ENCODE results near the gene SCLY.
"Not testable (repeated sequence)": the region's sequence is repeated elsewhere in the genome, so short reads cannot be mapped to it uniquely, and the experiment has no call there.

Gene SCLY

GRCh38 chr2:238066218-238066617 is 5.4 kb downstream of the SCLY start:
- Histone ChIP-seq H3K9me3 (ENCODE audit: control insufficient read depth, insufficient read depth, low read depth, low read length) (no peaks in the 10 kb centered on the region), H3K4me1 (ENCODE audit: control insufficient read depth, insufficient read depth, low read length) (no peaks in the 10 kb centered on the region), H3K4me3 (ENCODE audit: low read depth, low read length) (no peak overlapping the region), H3K27ac (ENCODE audit: extremely low read depth, low read depth, low read length) (no peak overlapping the region), H3K36me3 (ENCODE audit: control insufficient read depth in 2 of 2, insufficient read depth in 1 of 2, low read length in 2 of 2) (peaks cover 32 to 73% of the 10 kb centered on the region in 2 experiments)
- POLR2A ChIA-PET, result no interaction called here
- no peak for TF ChIP-seq OSR2 (tag by site-specific recombination; IDR thresholded peaks at IDR 0.05)
- no peak for TF ChIP-seq ZNF510 (tag by site-specific recombination; IDR thresholded peaks at IDR 0.05; ENCODE audit: insufficient replicate concordance)
- TF ChIP-seq ZNF174 (tag by site-specific recombination; IDR thresholded peaks at IDR 0.05), result no peak
- TF ChIP-seq PRDM1 (tag by site-specific recombination; IDR thresholded peaks at IDR 0.05), result no peak
- no peak for TF ChIP-seq OVOL3 (tag by site-specific recombination; IDR thresholded peaks at IDR 0.05)
- no peak for TF ChIP-seq ZNF623 (tag by site-specific recombination; IDR thresholded peaks at IDR 0.05)
- no peak for TF ChIP-seq ZNF513 (tag by site-specific recombination; IDR thresholded peaks at IDR 0.05)
- no peak for TF ChIP-seq ZXDB (tag by site-specific recombination; IDR thresholded peaks at IDR 0.05)
- CTCF ChIA-PET, result interaction anchor here (0.6 kb wide), 1 partner anchor 90 kb away, joined by 3 read pairs; no protein-coding TSS in a partner anchor

GRCh38 chr2:238066718-238067117 is 5.9 kb downstream of the SCLY start:
- H3K4me1 ChIP-seq (ENCODE audit: control insufficient read depth, insufficient read depth, low read length); H3K9me3 ChIP-seq (ENCODE audit: control insufficient read depth, insufficient read depth, low read depth, low read length); H3K4me3 ChIP-seq (ENCODE audit: low read depth, low read length); POLR2A ChIA-PET; H3K27ac ChIP-seq (ENCODE audit: extremely low read depth, low read depth, low read length); CTCF ChIA-PET: not testable (repeated sequence)
- peaks cover 37 to 78% of the 10 kb centered on the region in 2 experiments for H3K36me3 ChIP-seq (ENCODE audit: control insufficient read depth in 2 of 2, insufficient read depth in 1 of 2, low read length in 2 of 2)

- Histone ChIP-seq H3K27ac (ENCODE audit: extremely low read depth, low read depth, low read length) (no peak overlapping the region), H3K4me3 (ENCODE audit: low read depth, low read length) (no peak overlapping the region), H3K9me3 (ENCODE audit: control insufficient read depth, insufficient read depth, low read depth, low read length) (no peaks in the 10 kb centered on the region), H3K4me1 (ENCODE audit: control insufficient read depth, insufficient read depth, low read length) (no peaks in the 10 kb centered on the region), H3K36me3 (ENCODE audit: control insufficient read depth in 2 of 2, insufficient read depth in 1 of 2, low read length in 2 of 2) (peaks cover 44 to 90% of the 10 kb centered on the region in 2 experiments)
- ChIA-PET POLR2A (no interaction called here), CTCF (no interaction called here)
- no peak for TF ChIP-seq CTCF (tag by site-specific recombination; IDR thresholded peaks at IDR 0.05)
- TF ChIP-seq ZNF433 (tag by site-specific recombination; IDR thresholded peaks at IDR 0.05; ENCODE audit: low read depth), result no peak
- TF ChIP-seq ZNF704 (tag by site-specific recombination; IDR thresholded peaks at IDR 0.05), result no peak
- no peak for TF ChIP-seq ZBTB20 (tag by site-specific recombination; IDR thresholded peaks at IDR 0.05)
- TF ChIP-seq HOXD13 (CRISPR knock-in tag; IDR thresholded peaks at IDR 0.05; ENCODE audit: borderline replicate concordance), result no peak
- TF ChIP-seq ZNF776 (tag by site-specific recombination; IDR thresholded peaks at IDR 0.05; ENCODE audit: borderline replicate concordance), result no peak
- TF ChIP-seq BCL11A (tag by site-specific recombination; IDR thresholded peaks at IDR 0.05; ENCODE audit: low read depth), result no peak
- TF ChIP-seq ZSCAN5A (tag by site-specific recombination; IDR thresholded peaks at IDR 0.05), result no peak
- no peak for TF ChIP-seq ZSCAN4 (tag by site-specific recombination; IDR thresholded peaks at IDR 0.05)
- TF ChIP-seq ZNF324 (tag by site-specific recombination; IDR thresholded peaks at IDR 0.05), result no peak
- no peak for TF ChIP-seq ZNF571 (tag by site-specific recombination; IDR thresholded peaks at IDR 0.05)
- TF ChIP-seq ZNF112 (tag by site-specific recombination; IDR thresholded peaks at IDR 0.05), result no peak
- TF ChIP-seq ZBTB1 (tag by site-specific recombination; IDR thresholded peaks at IDR 0.05), result no peak
- no peak for TF ChIP-seq ZBTB11 (tag by site-specific recombination; conservative IDR thresholded peaks at IDR 0.05; ENCODE audit: low read depth)
- no peak for TF ChIP-seq ZNF558 (tag by site-specific recombination; IDR thresholded peaks at IDR 0.05)
Measured at GRCh38 chr2:238067939-238068338, 7.1 kb downstream of the SCLY start.
